CD4-positive, alpha-beta T cell (primary cell): Measurements from ENCODE around the gene ZBTB46. TPM values are rescaled to one million over a fixed set of nuclear protein-coding genes. Genes with fewer than 3 reads are reported as not detected.
A peak's percentile ranks its signal among the peaks of the same experiment; 100 is the strongest.

Experiments
- ATAC-seq: fragments of 200-7000 bp; cut with Tn5 transposase; one replicate; pipeline ENCODE4 v1.10.0; 2022; ENCODE audit warnings: mild to moderate bottlenecking; ENCODE audit not compliant: poor library complexity
- CTCF ChIA-PET: fragments of 350-600 bp; sonication (Branson Sonifier 250); formaldehyde crosslinking; loops from one replicate; lab custom pipeline; 2021; ENCODE audit warnings: antibody characterized with exemption, inconsistent platforms; lab: Charles Lee
- POLR2A ChIA-PET: fragments of 350-600 bp; sonication (Branson Sonifier 250); formaldehyde crosslinking; loops from one replicate; lab custom pipeline; 2021; ENCODE audit warnings: antibody characterized with exemption, inconsistent platforms; lab: Charles Lee
- DNase-seq, 14 experiments: peaks; one replicate each; pipeline ENCODE4 v3.0.0-alpha.2; 2013 to 2020; ENCODE audit warnings: mixed read lengths in 2 of 14
- H3K27ac ChIP-seq, 2 donors: one replicate each; pipeline versions ENCODE4 v1.5.1 to v1.7.0; 2013; ENCODE audit warnings: low read length in 2 of 2, low read depth in 1 of 2, mild to moderate bottlenecking in 1 of 2
- H3K27me3 ChIP-seq, 2 experiments: 1 replicate in 1 of 2; 2 replicates in 1 of 2; pipeline versions ENCODE4 v1.6.1 to v1.7.0; 2013; ENCODE audit warnings: low read length in 2 of 2, control low read depth in 1 of 2, mild to moderate bottlenecking in 1 of 2, moderate library complexity in 1 of 2; ENCODE audit not compliant: insufficient read depth in 2 of 2, control insufficient read depth in 1 of 2
- H3K36me3 ChIP-seq: one replicate; pipeline ENCODE4 v1.6.1; 2013; ENCODE audit warnings: low read length, control low read depth; ENCODE audit not compliant: insufficient read depth
- H3K4me1 ChIP-seq: one replicate; pipeline ENCODE4 v1.6.1; 2013; ENCODE audit warnings: low read length, control low read depth; ENCODE audit not compliant: insufficient read depth
- H3K4me3 ChIP-seq: one replicate; pipeline ENCODE4 v1.5.1; 2013; ENCODE audit warnings: mild to moderate bottlenecking, low read length, moderate library complexity
- H3K9me3 ChIP-seq, 2 experiments: 1 replicate in 1 of 2; 2 replicates in 1 of 2; pipeline versions ENCODE4 v1.6.1 to v1.7.0; 2013; ENCODE audit warnings: low read length in 2 of 2, mild to moderate bottlenecking in 2 of 2, control low read depth in 1 of 2, moderate library complexity in 1 of 2; ENCODE audit not compliant: control insufficient read depth in 1 of 2, insufficient read depth in 1 of 2
- H3K27ac Mint-ChIP-seq: one replicate; pipeline ENCODE4 v1.8.0; 2020; ENCODE audit warnings: mixed read lengths
- H3K27me3 Mint-ChIP-seq: one replicate; pipeline ENCODE4 v1.8.0; 2021; ENCODE audit warnings: mixed read lengths
- H3K36me3 Mint-ChIP-seq: one replicate; pipeline ENCODE4 v1.8.0; 2021; ENCODE audit warnings: low read depth, mixed read lengths
- H3K4me1 Mint-ChIP-seq: one replicate; pipeline ENCODE4 v1.8.0; 2021; ENCODE audit warnings: low read depth, mixed read lengths
- H3K4me3 Mint-ChIP-seq: one replicate; pipeline ENCODE4 v1.8.0; 2020; ENCODE audit warnings: mild to moderate bottlenecking, mixed read lengths
- H3K9me3 Mint-ChIP-seq: one replicate; pipeline ENCODE4 v1.8.0; 2020; ENCODE audit warnings: mixed read lengths
- intact Hi-C, 2 experiments: fragments of 100-400 bp; cut with DNase I in 1 of 2; cut with micrococcal nuclease in 1 of 2; formaldehyde crosslinking; loops; one replicate each; pipeline versions ENCODE4 v1.15.1 to v1.9.0; 2023 to 2025; cut with DNase I, micrococcal nuclease
- total RNA-seq, 174 experiments: library from RNA in 2 of 174; stranded (reverse) in 2 of 174; gene quantifications; one replicate each; pipeline ENCODE4 v1.2.3 and lab custom pipeline; 2021 to 2026
- TF ChIP-seq, protein P1 (sequence below): fragments of 200-600 bp; IDR thresholded peaks from one replicate; pipeline ENCODE4 v1.8.0; 2022; ENCODE audit warnings: antibody characterized with exemption, mild to moderate bottlenecking

The ZBTB46 gene
- total RNA-seq, 2 experiments from 2014 or later, result 0.08 to 0.34 TPM

DNA sequence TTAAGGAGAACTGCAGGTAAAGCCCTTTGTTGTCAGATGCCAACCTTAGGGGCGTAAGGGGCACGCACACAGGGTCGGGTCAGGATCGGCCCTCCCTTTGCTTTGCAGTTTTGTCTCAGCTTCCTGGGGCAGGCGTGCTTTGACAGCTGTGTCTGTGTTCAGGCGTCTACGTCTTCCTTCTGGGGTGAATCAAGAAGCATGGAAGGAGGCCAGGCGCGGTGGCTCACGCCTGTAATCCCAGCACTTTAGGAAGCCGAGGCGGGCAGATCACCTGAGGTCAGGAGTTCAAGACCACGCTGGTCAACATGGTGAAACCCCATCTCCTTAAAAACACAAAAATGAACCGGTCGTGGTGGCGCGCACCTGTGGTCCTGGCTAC is 121.9 kb downstream of the ZBTB46 start:
- Histone ChIP-seq H3K9me3 (peaks cover 2 to 3% of the 10 kb centered on the region in 2 experiments), H3K36me3 (peaks cover 66% of the 10 kb centered on the region), H3K27me3 (no peaks in the 10 kb centered on the region), H3K27ac (no peak overlapping the region), H3K4me1 (peaks cover 52% of the 10 kb centered on the region), H3K4me3 (peak overlapping the region; percentile 76)
- Mint-ChIP-seq H3K4me1 (peaks cover 46% of the 10 kb centered on the region), H3K27me3 (no peaks in the 10 kb centered on the region), H3K9me3 (no peaks in the 10 kb centered on the region), H3K27ac (peak overlapping the region; percentile 58), H3K4me3 (peak overlapping the region; percentile 78), H3K36me3 (peaks cover 78% of the 10 kb centered on the region)
- intact Hi-C loops, result loop anchor here (5.0 to 10.0 kb wide), 4 partner anchors 248 to 353 kb away; partner anchors contain the start of genes SAMD10 (in 2 of the 2), TCEA2 (in 1 of the 2) and UCKL1 (in 1 of the 2)
- no peak for ATAC-seq
- POLR2A ChIA-PET, result interaction anchor here (3.2 to 5.0 kb wide), 3 partner anchors 20 to 156 kb away, joined by 25 to 168 read pairs (median 27); partner anchors contain the start of genes LIME1, SLC2A4RG and TPD52L2
- peak in 1 of 14 experiments; percentile 9 for DNase-seq
- TF ChIP-seq, protein P1, sequence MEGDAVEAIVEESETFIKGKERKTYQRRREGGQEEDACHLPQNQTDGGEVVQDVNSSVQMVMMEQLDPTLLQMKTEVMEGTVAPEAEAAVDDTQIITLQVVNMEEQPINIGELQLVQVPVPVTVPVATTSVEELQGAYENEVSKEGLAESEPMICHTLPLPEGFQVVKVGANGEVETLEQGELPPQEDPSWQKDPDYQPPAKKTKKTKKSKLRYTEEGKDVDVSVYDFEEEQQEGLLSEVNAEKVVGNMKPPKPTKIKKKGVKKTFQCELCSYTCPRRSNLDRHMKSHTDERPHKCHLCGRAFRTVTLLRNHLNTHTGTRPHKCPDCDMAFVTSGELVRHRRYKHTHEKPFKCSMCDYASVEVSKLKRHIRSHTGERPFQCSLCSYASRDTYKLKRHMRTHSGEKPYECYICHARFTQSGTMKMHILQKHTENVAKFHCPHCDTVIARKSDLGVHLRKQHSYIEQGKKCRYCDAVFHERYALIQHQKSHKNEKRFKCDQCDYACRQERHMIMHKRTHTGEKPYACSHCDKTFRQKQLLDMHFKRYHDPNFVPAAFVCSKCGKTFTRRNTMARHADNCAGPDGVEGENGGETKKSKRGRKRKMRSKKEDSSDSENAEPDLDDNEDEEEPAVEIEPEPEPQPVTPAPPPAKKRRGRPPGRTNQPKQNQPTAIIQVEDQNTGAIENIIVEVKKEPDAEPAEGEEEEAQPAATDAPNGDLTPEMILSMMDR, result no peak
- CTCF ChIA-PET, result interaction anchor here (2.5 to 3.9 kb wide), 3 partner anchors 28 to 155 kb away, joined by 8 to 44 read pairs (median 15); partner anchors contain the start of genes LIME1 and SLC2A4RG

DNA sequence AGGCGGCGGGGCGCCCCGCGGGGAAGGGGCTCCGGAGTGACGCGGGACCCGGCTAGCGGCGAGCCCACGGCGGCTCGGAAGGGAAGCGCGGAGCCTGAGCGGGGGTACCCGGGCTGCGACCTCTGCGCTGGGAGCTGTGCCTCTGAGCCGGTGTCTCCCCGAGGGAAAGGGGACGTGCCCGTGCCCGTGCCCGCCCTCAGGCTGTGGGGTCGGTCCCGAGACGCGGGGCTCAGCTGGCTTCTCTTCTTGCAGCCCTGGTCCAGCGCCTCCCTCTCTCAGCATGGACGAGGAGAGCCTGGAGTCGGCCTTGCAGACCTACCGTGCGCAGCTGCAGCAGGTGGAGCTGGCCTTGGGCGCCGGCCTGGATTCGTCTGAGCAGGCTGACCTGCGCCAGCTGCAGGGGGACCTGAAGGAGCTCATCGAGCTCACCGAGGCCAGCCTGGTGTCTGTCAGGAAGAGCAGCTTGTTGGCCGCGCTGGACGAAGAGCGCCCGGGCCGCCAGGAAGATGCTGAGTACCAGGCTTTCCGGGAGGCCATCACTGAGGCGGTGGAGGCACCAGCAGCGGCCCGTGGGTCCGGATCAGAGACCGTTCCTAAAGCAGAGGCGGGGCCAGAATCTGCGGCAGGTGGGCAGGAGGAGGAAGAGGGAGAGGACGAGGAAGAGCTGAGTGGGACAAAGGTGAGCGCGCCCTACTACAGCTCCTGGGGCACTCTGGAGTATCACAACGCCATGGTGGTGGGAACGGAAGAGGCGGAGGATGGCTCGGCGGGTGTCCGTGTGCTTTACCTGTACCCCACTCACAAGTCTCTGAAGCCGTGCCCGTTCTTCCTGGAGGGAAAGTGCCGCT is 122.5 kb downstream of the ZBTB46 start:
- peaks cover 66% of the 10 kb centered on the region for H3K36me3 ChIP-seq
- ATAC-seq, result no peak
- peak overlapping the region; percentile 76 for H3K4me3 ChIP-seq

More for the DNA sequence above, 122.5 kb downstream of the ZBTB46 start:
- intact Hi-C loops, result loop anchor here (1.0 to 10.0 kb wide), 5 partner anchors 28 to 354 kb away; partner anchors contain the start of genes SAMD10 (in 2 of the 2), LIME1 (in 1 of the 2), TCEA2 (in 1 of the 2) and UCKL1 (in 1 of the 2)
- Histone ChIP-seq H3K4me1 (peaks cover 47% of the 10 kb centered on the region), H3K9me3 (no peaks in the 10 kb centered on the region), H3K27me3 (no peaks in the 10 kb centered on the region), H3K27ac (peak overlapping the region; percentile 55 to 71)
- peak in 1 of 14 experiments; percentile 36 for DNase-seq
- Mint-ChIP-seq H3K4me3 (peak overlapping the region; percentile 78), H3K27ac (peak overlapping the region; percentile 58), H3K36me3 (peaks cover 72% of the 10 kb centered on the region), H3K4me1 (peaks cover 46% of the 10 kb centered on the region), H3K27me3 (no peaks in the 10 kb centered on the region), H3K9me3 (no peaks in the 10 kb centered on the region)
- TF ChIP-seq, protein P1, result no peak
- POLR2A ChIA-PET, result interaction anchor here (0.6 to 5.0 kb wide), 19 partner anchors 9 to 188 kb away, joined by 3 to 168 read pairs (median 5); partner anchors contain the start of genes GMEB2, LIME1, PPDPF and PTK6
- CTCF ChIA-PET, result interaction anchor here (0.6 to 3.9 kb wide), 11 partner anchors 19 to 272 kb away, joined by 3 to 44 read pairs (median 6); partner anchors contain the start of genes LIME1, PRPF6 and SLC2A4RG
